Activated CD8-positive, alpha-beta T cell treated with anti-CD3 and anti-CD28 coated beads for 36 hours (primary cell): ENCODE measurements around the gene SLC16A6. TPM values are rescaled to one million over a fixed set of nuclear protein-coding genes. Genes with fewer than 3 reads are reported as not detected.

ENCODE experiments used
- ATAC-seq: fragments of 200-7000 bp; cut with Tn5 transposase; one replicate; pipeline ENCODE4 v1.10.0; 2021; ENCODE audit warnings: mild to moderate bottlenecking, moderate library complexity
- CTCF ChIA-PET: fragments of 350-600 bp; sonication (Branson Sonifier 250); formaldehyde crosslinking; loops from one replicate; lab custom pipeline; 2021; ENCODE audit warnings: antibody characterized with exemption; lab: Charles Lee
- POLR2A ChIA-PET: fragments of 350-600 bp; sonication (Branson Sonifier 250); formaldehyde crosslinking; loops from one replicate; lab custom pipeline; 2021; ENCODE audit warnings: antibody characterized with exemption; lab: Charles Lee
- DNase-seq: peaks from one replicate; pipeline ENCODE4 v3.0.0-alpha.2; 2020
- H3K27ac Mint-ChIP-seq: one replicate; pipeline ENCODE4 v1.8.0; 2021; ENCODE audit warnings: mild to moderate bottlenecking, mixed read lengths
- H3K27me3 Mint-ChIP-seq: one replicate; pipeline ENCODE4 v1.8.0; 2021; ENCODE audit warnings: mixed read lengths
- H3K36me3 Mint-ChIP-seq: one replicate; pipeline ENCODE4 v1.8.0; 2021; ENCODE audit warnings: low read depth, mixed read lengths
- H3K4me1 Mint-ChIP-seq: one replicate; pipeline ENCODE4 v1.8.0; 2021; ENCODE audit warnings: low read depth, mixed read lengths
- H3K4me3 Mint-ChIP-seq: one replicate; pipeline ENCODE4 v1.8.0; 2021; ENCODE audit warnings: mild to moderate bottlenecking, moderate library complexity, mixed read lengths
- H3K9me3 Mint-ChIP-seq: one replicate; pipeline ENCODE4 v1.8.0; 2021; ENCODE audit warnings: mixed read lengths
- intact Hi-C: fragments of 100-400 bp; cut with micrococcal nuclease; formaldehyde crosslinking; loops from one replicate; pipeline ENCODE4 v1.10.0; 2022
- total RNA-seq, 2 experiments: library from RNA; stranded (reverse); gene quantifications; one replicate each; pipeline ENCODE4 v1.2.3, GENCODE V29; 2021
- TF ChIP-seq, protein P1 (sequence below): fragments of 200-600 bp; IDR thresholded peaks from one replicate; pipeline ENCODE4 v1.8.0; 2022; ENCODE audit warnings: antibody characterized with exemption, mild to moderate bottlenecking

The SLC16A6 gene
- total RNA-seq, 2 experiments from 2014 or later: 2.3 to 2.8 TPM

DNA sequence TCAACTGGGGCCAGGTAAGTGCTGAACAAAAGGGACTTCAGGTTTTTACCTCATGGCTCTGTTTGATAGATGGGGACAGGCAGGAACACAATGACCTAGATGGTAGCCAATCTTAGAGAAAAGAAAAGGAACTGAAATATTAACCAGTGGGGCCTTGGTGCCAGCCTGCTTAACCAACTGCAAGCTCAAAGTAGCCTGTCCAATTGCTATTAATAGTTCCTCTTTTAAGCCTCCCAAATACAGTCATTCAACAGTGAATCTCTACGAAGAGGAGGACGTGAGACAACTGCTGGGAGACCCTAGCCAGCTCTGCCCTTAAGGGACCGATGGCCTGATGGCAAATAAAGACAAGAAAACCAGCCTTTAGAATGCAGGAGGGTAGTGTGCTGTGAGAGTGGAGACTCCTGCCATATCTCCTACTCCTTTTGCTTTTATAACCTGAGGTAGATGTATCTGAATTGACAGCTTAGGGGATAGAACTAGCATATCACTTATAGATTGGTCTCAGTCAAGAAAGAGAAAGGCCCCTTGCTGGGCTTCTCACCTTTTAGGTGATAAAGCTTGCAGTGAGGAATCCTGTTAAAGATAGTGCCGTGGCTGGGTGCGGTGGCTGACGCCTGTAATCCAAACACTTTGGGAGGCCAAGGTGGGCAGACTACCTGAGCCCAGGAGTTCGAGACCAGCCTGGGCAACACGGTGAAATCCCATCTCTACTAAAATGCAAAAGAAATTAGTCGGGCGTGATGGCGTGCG lies 28.7 kb upstream of the SLC16A6 start:
- ChIA-PET CTCF (interaction anchor here (1.0 kb wide), 1 partner anchor 9 kb away, joined by 3 read pairs; no protein-coding TSS in a partner anchor), POLR2A (no interaction called here)
- no peaks in the 10 kb centered on the region for H3K27me3 Mint-ChIP-seq
- H3K9me3 Mint-ChIP-seq: no peaks in the 10 kb centered on the region
- TF ChIP-seq, protein P1, sequence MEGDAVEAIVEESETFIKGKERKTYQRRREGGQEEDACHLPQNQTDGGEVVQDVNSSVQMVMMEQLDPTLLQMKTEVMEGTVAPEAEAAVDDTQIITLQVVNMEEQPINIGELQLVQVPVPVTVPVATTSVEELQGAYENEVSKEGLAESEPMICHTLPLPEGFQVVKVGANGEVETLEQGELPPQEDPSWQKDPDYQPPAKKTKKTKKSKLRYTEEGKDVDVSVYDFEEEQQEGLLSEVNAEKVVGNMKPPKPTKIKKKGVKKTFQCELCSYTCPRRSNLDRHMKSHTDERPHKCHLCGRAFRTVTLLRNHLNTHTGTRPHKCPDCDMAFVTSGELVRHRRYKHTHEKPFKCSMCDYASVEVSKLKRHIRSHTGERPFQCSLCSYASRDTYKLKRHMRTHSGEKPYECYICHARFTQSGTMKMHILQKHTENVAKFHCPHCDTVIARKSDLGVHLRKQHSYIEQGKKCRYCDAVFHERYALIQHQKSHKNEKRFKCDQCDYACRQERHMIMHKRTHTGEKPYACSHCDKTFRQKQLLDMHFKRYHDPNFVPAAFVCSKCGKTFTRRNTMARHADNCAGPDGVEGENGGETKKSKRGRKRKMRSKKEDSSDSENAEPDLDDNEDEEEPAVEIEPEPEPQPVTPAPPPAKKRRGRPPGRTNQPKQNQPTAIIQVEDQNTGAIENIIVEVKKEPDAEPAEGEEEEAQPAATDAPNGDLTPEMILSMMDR: no peak
- no peak overlapping the region for H3K27ac Mint-ChIP-seq
- ATAC-seq (no peak), DNase-seq (no peak)
- intact Hi-C loops: no loop called here
- peaks cover 29% of the 10 kb centered on the region for H3K4me1 Mint-ChIP-seq
- H3K36me3 Mint-ChIP-seq: no peaks in the 10 kb centered on the region
- no peak overlapping the region for H3K4me3 Mint-ChIP-seq

DNA sequence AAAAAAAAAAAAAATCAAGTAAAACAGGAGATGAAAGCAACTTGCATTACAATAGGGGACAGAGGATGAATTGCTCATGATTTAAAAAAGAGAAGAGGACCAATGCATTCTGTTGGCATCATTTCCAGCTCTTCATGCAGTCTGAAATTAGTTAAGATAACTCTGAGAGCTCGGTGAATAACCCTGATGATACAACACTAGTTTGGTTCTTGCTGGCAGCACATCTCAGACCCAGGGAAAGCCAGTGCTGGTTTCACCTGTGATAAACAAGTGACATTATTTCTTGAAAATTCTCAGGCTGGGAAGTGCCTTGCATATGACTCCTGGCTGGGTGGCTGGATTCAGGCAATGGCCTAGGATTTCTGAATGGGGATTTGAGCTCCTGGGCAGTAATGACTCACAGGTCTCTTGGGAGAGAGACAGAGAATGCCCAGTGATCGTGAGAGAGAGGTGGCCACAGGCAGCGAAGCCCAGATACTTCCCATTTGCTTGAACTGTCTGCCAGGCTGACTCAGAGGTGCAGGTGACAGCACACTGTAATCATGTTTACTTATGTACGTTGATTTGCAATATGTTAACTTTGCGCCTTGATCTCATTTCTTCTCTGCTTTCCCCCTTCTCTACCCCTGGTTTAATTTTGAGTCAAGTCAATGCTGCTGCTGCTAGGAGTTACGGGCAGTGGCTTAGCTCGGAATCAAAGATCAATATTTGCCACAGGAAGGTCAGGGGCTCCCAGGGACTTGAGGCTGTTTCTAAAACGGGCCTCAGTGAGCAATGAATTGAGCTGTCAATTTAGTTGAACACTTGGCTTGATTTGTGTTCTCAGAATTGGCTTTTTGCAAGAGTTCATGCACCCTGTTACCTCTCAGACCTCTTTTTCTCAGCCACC lies 27.4 kb upstream of the SLC16A6 start:
- TF ChIP-seq, protein P1: no peak
- Mint-ChIP-seq H3K27ac (no peak overlapping the region), H3K36me3 (no peaks in the 10 kb centered on the region), H3K4me3 (no peak overlapping the region), H3K4me1 (peaks cover 28% of the 10 kb centered on the region), H3K9me3 (no peaks in the 10 kb centered on the region), H3K27me3 (no peaks in the 10 kb centered on the region)
- intact Hi-C loops: no loop called here
- no peak for ATAC-seq
- ChIA-PET CTCF (interaction anchor here (0.7 to 1.5 kb wide), 5 partner anchors 8 to 148 kb away, joined by 3 to 4 read pairs (median 3); no protein-coding TSS in a partner anchor), POLR2A (interaction anchor here (0.9 kb wide), 1 partner anchor 26 kb away, joined by 3 read pairs; no protein-coding TSS in a partner anchor)
- DNase-seq: no peak

DNA sequence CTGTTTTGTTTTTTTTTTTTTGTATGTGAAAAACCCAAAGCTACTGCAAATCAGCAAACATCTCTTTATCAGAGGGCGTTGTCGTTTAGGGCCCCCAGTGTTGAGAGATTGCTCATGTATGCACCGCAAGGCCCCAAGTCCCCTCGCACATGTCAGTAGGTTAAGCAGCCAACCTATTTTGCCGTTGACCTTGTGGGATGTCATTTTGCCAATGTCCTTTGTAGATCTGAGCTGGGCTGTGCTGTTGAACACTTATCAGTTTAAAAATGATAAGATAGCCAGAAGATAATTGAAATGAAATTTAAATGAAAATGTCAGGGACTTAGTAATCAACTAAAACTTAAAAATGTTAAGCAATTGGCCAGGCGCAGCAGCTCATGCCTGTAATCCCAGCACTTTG lies 26.5 kb upstream of the SLC16A6 start:
- Mint-ChIP-seq H3K4me3 (no peak overlapping the region), H3K36me3 (no peaks in the 10 kb centered on the region), H3K27me3 (no peaks in the 10 kb centered on the region), H3K27ac (no peak overlapping the region), H3K4me1 (peaks cover 34% of the 10 kb centered on the region), H3K9me3 (no peaks in the 10 kb centered on the region)
- ChIA-PET POLR2A (interaction anchor here (0.9 to 1.2 kb wide), 2 partner anchors 13 to 25 kb away, joined by 3 to 4 read pairs; no protein-coding TSS in a partner anchor), CTCF (interaction anchor here (0.7 to 1.5 kb wide), 2 partner anchors 12 to 120 kb away, joined by 3 read pairs; no protein-coding TSS in a partner anchor)
- ATAC-seq: no peak
- no peak for DNase-seq
- TF ChIP-seq, protein P1: no peak
- intact Hi-C loops: no loop called here

DNA sequence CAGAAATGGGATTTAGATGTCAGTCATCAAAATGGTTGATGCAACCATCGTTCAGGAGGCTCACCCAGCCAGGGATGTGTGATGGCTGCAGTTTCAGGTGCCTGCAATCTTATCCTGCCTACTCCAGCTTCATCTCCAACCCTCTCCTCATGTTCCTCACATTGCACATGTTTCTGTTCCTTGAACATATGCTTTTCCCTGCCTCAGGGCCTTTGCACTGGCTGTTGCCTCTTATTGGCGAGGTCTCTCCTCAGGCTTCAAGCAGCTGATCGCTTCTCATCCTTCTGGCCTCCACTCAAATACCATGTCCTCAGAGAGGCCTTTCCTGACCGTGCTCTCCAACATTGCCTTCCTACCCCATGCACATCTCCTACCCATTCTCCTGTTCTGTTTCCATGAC lies 25.0 kb upstream of the SLC16A6 start:
- CTCF ChIA-PET: no interaction called here
- peaks cover 47% of the 10 kb centered on the region for H3K4me1 Mint-ChIP-seq
- POLR2A ChIA-PET: no interaction called here
- TF ChIP-seq, protein P1: no peak
- peaks cover 2% of the 10 kb centered on the region for H3K36me3 Mint-ChIP-seq
- intact Hi-C loops: no loop called here
- H3K9me3 Mint-ChIP-seq: no peaks in the 10 kb centered on the region
- H3K27me3 Mint-ChIP-seq: no peaks in the 10 kb centered on the region
- no peak overlapping the region for H3K4me3 Mint-ChIP-seq
- ATAC-seq (no peak), DNase-seq (no peak)
- H3K27ac Mint-ChIP-seq: no peak overlapping the region
